Measurements from ENCODE around the gene TMEM11. TPM values are rescaled to one million over a fixed set of nuclear protein-coding genes. Genes with fewer than 3 reads are reported as not detected.

TMEM11 gene
- polyA plus RNA-seq, 1 experiment, result 69.5 TPM

- H3K36me3 ChIP-seq (ENCODE audit: control insufficient read depth, insufficient read depth, low read length), result no peaks in the 10 kb centered on the region
- H3K4me3 ChIP-seq (ENCODE audit: low read depth, low read length), result no peak overlapping the region
- ChIA-PET CTCF (interaction anchor here (1.0 kb wide), 1 partner anchor 13 kb away, joined by 3 read pairs; no protein-coding TSS in a partner anchor), POLR2A (no interaction called here)
- H3K27me3 ChIP-seq (ENCODE audit: control insufficient read depth, insufficient read depth, low read length), result no peaks in the 10 kb centered on the region
- DNase-seq (ENCODE audit: low read depth), result no peak
- TF ChIP-seq, protein P1, sequence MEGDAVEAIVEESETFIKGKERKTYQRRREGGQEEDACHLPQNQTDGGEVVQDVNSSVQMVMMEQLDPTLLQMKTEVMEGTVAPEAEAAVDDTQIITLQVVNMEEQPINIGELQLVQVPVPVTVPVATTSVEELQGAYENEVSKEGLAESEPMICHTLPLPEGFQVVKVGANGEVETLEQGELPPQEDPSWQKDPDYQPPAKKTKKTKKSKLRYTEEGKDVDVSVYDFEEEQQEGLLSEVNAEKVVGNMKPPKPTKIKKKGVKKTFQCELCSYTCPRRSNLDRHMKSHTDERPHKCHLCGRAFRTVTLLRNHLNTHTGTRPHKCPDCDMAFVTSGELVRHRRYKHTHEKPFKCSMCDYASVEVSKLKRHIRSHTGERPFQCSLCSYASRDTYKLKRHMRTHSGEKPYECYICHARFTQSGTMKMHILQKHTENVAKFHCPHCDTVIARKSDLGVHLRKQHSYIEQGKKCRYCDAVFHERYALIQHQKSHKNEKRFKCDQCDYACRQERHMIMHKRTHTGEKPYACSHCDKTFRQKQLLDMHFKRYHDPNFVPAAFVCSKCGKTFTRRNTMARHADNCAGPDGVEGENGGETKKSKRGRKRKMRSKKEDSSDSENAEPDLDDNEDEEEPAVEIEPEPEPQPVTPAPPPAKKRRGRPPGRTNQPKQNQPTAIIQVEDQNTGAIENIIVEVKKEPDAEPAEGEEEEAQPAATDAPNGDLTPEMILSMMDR (IDR thresholded peaks at IDR 0.05; ENCODE audit: insufficient read depth, low read depth, low read length), result no peak
Observed at GRCh38 chr17:21177401-21177800, 36.6 kb downstream of the TMEM11 start.

- no peak for DNase-seq (ENCODE audit: low read depth)
- no peaks in the 10 kb centered on the region for H3K27me3 ChIP-seq (ENCODE audit: control insufficient read depth, insufficient read depth, low read length)
- H3K4me3 ChIP-seq (ENCODE audit: low read depth, low read length), result no peak overlapping the region
- ChIA-PET POLR2A (no interaction called here), CTCF (interaction anchor here (1.0 kb wide), 2 partner anchors 13 to 14 kb away, joined by 3 read pairs; no protein-coding TSS in a partner anchor)
- H3K36me3 ChIP-seq (ENCODE audit: control insufficient read depth, insufficient read depth, low read length), result no peaks in the 10 kb centered on the region
- TF ChIP-seq, protein P1 (IDR thresholded peaks at IDR 0.05; ENCODE audit: insufficient read depth, low read depth, low read length), result no peak
Observed at GRCh38 chr17:21176773-21177395, 37.1 kb downstream of the TMEM11 start.

GRCh38 chr17:21174713-21175112 lies 39.2 kb downstream of the TMEM11 start:
- CTCF ChIA-PET, result interaction anchor here (0.6 to 1.8 kb wide), 3 partner anchors 15 to 55 kb away, joined by 3 to 9 read pairs (median 3); no protein-coding TSS in a partner anchor
- H3K27me3 ChIP-seq (ENCODE audit: control insufficient read depth, insufficient read depth, low read length), result no peaks in the 10 kb centered on the region
- TF ChIP-seq, protein P1 (IDR thresholded peaks at IDR 0.05; ENCODE audit: insufficient read depth, low read depth, low read length), result no peak
- POLR2A ChIA-PET, result no interaction called here
- no peak for DNase-seq (ENCODE audit: low read depth)
- H3K36me3 ChIP-seq (ENCODE audit: control insufficient read depth, insufficient read depth, low read length), result no peaks in the 10 kb centered on the region
- no peak overlapping the region for H3K4me3 ChIP-seq (ENCODE audit: low read depth, low read length)

GRCh38 chr17:21174186-21174585 lies 39.8 kb downstream of the TMEM11 start:
- Histone ChIP-seq H3K4me3 (ENCODE audit: low read depth, low read length) (no peak overlapping the region), H3K36me3 (ENCODE audit: control insufficient read depth, insufficient read depth, low read length) (no peaks in the 10 kb centered on the region), H3K27me3 (ENCODE audit: control insufficient read depth, insufficient read depth, low read length) (no peaks in the 10 kb centered on the region)
- TF ChIP-seq, protein P1 (IDR thresholded peaks at IDR 0.05; ENCODE audit: insufficient read depth, low read depth, low read length), result no peak
- ChIA-PET CTCF (interaction anchor here (0.6 to 1.8 kb wide), 2 partner anchors 16 to 45 kb away, joined by 3 to 9 read pairs; no protein-coding TSS in a partner anchor), POLR2A (no interaction called here)
- no peak for DNase-seq (ENCODE audit: low read depth)

GRCh38 chr17:21173543-21173942 lies 40.4 kb downstream of the TMEM11 start:
- Histone ChIP-seq H3K27me3 (ENCODE audit: control insufficient read depth, insufficient read depth, low read length) (no peaks in the 10 kb centered on the region), H3K4me3 (ENCODE audit: low read depth, low read length) (no peak overlapping the region), H3K36me3 (ENCODE audit: control insufficient read depth, insufficient read depth, low read length) (no peaks in the 10 kb centered on the region)
- TF ChIP-seq, protein P1 (IDR thresholded peaks at IDR 0.05; ENCODE audit: insufficient read depth, low read depth, low read length), result no peak
- DNase-seq (ENCODE audit: low read depth), result no peak
- ChIA-PET CTCF (no interaction called here), POLR2A (no interaction called here)

Data from BJ (cell line).